WTC11 (cell line): ENCODE results near the gene LCNL1. TPM values are rescaled to one million over a fixed set of nuclear protein-coding genes. Genes with fewer than 3 reads are reported as not detected.

Experiments used
- ATAC-seq: fragments of 200-7000 bp; cut with Tn5 transposase; 2 replicates; pipeline ENCODE4 v1.10.0; 2021; ENCODE audit warnings: mild to moderate bottlenecking, moderate library complexity
- CTCF ChIA-PET: fragments of 300-600 bp; sonication (Branson Sonifier 250); formaldehyde crosslinking; loops from one replicate; lab custom pipeline; 2021; ENCODE audit warnings: antibody characterized with exemption; lab: Charles Lee
- POLR2A ChIA-PET: fragments of 350-600 bp; sonication (Branson Sonifier 250); formaldehyde crosslinking; loops from one replicate; lab custom pipeline; 2021; ENCODE audit warnings: antibody characterized with exemption; lab: Charles Lee
- DNase-seq: peaks from one replicate; pipeline ENCODE4 v3.0.0; 2021; ENCODE audit warnings: low spot score
- H3K27ac Mint-ChIP-seq: 2 replicates; pipeline ENCODE4 v1.8.0; 2021; ENCODE audit warnings: mixed read lengths
- H3K27me3 Mint-ChIP-seq: 2 replicates; pipeline ENCODE4 v1.8.0; 2021; ENCODE audit warnings: low read depth, mild to moderate bottlenecking, moderate library complexity, mixed read lengths
- H3K36me3 Mint-ChIP-seq: 2 replicates; pipeline ENCODE4 v1.8.0; 2021; ENCODE audit warnings: mixed read lengths
- H3K4me1 Mint-ChIP-seq: 2 replicates; pipeline ENCODE4 v1.8.0; 2022; ENCODE audit warnings: mixed read lengths
- H3K4me3 Mint-ChIP-seq: 2 replicates; pipeline ENCODE4 v1.8.0; 2021; ENCODE audit warnings: mild to moderate bottlenecking, moderate library complexity, mixed read lengths
- H3K9me3 Mint-ChIP-seq: 2 replicates; pipeline ENCODE4 v1.8.0; 2021; ENCODE audit warnings: mixed read lengths
- CBFB ChIP-seq: sonication (generic); formaldehyde crosslinking; IDR thresholded peaks from 2 replicates; pipeline ENCODE4 v1.8.1; 2022; ENCODE audit warnings: mild to moderate bottlenecking, low read depth, missing genetic modification reagents
- ERG ChIP-seq: fragments of 250-450 bp; sonication (Bioruptor Pico); IDR thresholded peaks from 2 replicates; pipeline ENCODE4 v1.8.0; 2021; ENCODE audit warnings: mild to moderate bottlenecking
- GTF2I ChIP-seq: fragments of 250-450 bp; sonication (Bioruptor Pico); conservative IDR thresholded peaks from 2 replicates; pipeline ENCODE4 v1.4.0; 2021; ENCODE audit warnings: mild to moderate bottlenecking
- JAZF1 ChIP-seq: fragments of 250-450 bp; sonication (Bioruptor Pico); IDR thresholded peaks from 2 replicates; pipeline ENCODE4 v1.9.0; 2021; ENCODE audit warnings: moderate library complexity, mild to moderate bottlenecking, inconsistent platforms
- PRRX2 ChIP-seq: fragments of 250-450 bp; sonication (Bioruptor Pico); IDR thresholded peaks from 2 replicates; pipeline ENCODE4 v1.8.0; 2021; ENCODE audit warnings: mild to moderate bottlenecking
- USF2 ChIP-seq: sonication (generic); formaldehyde crosslinking; IDR thresholded peaks from 2 replicates; pipeline ENCODE4 v1.8.1; 2023; ENCODE audit warnings: mild to moderate bottlenecking, missing genetic modification reagents, moderate library complexity
- ZBTB21 ChIP-seq: sonication (generic); formaldehyde crosslinking; IDR thresholded peaks from 2 replicates; pipeline ENCODE4 v1.8.1; 2023; ENCODE audit warnings: mild to moderate bottlenecking, missing genetic modification reagents, borderline replicate concordance
- ZMAT4 ChIP-seq: fragments of 250-450 bp; sonication (Bioruptor Pico); IDR thresholded peaks from 2 replicates; pipeline ENCODE4 v1.9.0; 2021; ENCODE audit warnings: mild to moderate bottlenecking
- ZNF232 ChIP-seq: sonication (generic); formaldehyde crosslinking; IDR thresholded peaks from 2 replicates; pipeline ENCODE4 v1.8.0; 2022; ENCODE audit warnings: mild to moderate bottlenecking, missing genetic modification reagents
- ZNF425 ChIP-seq: fragments of 250-450 bp; sonication (Bioruptor Pico); conservative IDR thresholded peaks from 2 replicates; pipeline ENCODE4 v1.9.0; 2021; ENCODE audit warnings: mild to moderate bottlenecking
- total RNA-seq: library from RNA; stranded (reverse); gene quantifications from 3 replicates; pipeline ENCODE4 v1.2.3, GENCODE V29; 2021
- TF ChIP-seq, protein P1 (sequence below): sonication (generic); formaldehyde crosslinking; IDR thresholded peaks from 2 replicates; pipeline ENCODE4 v1.8.1; 2022; ENCODE audit warnings: low read depth, mild to moderate bottlenecking, moderate library complexity, missing genetic modification reagents, borderline replicate concordance
- TF ChIP-seq, protein P2 (sequence below): sonication (generic); formaldehyde crosslinking; conservative IDR thresholded peaks from 2 replicates; pipeline ENCODE4 v1.8.1; 2022; ENCODE audit warnings: mild to moderate bottlenecking, missing genetic modification reagents

Gene LCNL1
- total RNA-seq, 1 experiment from 2014 or later, result 0.50 TPM

DNA sequence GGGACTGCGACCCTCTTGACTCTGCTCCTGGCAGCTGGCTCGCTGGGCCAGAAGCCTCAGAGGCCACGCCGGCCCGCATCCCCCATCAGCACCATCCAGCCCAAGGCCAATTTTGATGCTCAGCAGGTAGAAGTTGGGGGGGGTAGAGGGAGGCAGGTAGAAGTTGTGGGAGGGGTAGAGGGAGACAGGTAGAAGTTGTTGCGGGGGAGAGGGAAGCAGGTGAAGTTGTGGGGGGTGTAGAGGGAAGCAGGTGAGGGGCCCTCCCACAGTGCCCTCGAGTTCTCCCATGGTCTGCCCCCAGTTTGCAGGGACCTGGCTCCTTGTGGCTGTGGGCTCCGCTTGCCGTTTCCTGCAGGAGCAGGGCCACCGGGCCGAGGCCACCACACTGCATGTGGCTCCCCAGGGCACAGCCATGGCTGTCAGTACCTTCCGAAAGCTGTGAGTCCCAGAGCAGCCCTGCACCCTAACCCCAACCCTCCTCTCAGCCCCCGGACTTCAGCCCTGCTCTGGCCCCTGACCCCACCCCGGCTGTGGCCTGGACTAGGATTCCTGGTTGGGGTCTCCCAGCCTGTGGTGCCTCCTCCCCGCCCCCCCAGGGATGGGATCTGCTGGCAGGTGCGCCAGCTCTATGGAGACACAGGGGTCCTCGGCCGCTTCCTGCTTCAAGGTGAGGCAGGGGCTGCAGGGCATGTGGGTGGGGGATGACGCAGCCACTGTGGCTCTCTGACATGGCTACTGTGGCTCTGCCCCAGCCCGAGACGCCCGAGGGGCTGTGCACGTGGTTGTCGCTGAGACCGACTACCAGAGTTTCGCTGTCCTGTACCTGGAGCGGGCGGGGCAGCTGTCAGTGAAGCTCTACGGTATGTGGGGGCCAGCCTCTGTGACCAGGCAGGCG lies 37.2 kb upstream of the LCNL1 start (continued):
- no peak for TF ChIP-seq ZMAT4 (CRISPR knock-in tag)
- TF ChIP-seq, protein P1, sequence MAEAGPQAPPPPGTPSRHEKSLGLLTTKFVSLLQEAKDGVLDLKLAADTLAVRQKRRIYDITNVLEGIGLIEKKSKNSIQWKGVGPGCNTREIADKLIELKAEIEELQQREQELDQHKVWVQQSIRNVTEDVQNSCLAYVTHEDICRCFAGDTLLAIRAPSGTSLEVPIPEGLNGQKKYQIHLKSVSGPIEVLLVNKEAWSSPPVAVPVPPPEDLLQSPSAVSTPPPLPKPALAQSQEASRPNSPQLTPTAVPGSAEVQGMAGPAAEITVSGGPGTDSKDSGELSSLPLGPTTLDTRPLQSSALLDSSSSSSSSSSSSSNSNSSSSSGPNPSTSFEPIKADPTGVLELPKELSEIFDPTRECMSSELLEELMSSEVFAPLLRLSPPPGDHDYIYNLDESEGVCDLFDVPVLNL (CRISPR knock-in tag), result no peak
- TF ChIP-seq ZBTB21, result no peak
- TF ChIP-seq, protein P2, sequence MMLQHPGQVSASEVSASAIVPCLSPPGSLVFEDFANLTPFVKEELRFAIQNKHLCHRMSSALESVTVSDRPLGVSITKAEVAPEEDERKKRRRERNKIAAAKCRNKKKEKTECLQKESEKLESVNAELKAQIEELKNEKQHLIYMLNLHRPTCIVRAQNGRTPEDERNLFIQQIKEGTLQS, result no peak
- no peak for TF ChIP-seq ZNF425 (CRISPR knock-in tag)
- TF ChIP-seq GTF2I (CRISPR knock-in tag), result no peak
- no peak for TF ChIP-seq JAZF1
- TF ChIP-seq PRRX2 (CRISPR knock-in tag), result no peak
- TF ChIP-seq ERG (CRISPR knock-in tag), result no peak
- no peak for TF ChIP-seq CBFB (CRISPR knock-in tag)

DNA sequence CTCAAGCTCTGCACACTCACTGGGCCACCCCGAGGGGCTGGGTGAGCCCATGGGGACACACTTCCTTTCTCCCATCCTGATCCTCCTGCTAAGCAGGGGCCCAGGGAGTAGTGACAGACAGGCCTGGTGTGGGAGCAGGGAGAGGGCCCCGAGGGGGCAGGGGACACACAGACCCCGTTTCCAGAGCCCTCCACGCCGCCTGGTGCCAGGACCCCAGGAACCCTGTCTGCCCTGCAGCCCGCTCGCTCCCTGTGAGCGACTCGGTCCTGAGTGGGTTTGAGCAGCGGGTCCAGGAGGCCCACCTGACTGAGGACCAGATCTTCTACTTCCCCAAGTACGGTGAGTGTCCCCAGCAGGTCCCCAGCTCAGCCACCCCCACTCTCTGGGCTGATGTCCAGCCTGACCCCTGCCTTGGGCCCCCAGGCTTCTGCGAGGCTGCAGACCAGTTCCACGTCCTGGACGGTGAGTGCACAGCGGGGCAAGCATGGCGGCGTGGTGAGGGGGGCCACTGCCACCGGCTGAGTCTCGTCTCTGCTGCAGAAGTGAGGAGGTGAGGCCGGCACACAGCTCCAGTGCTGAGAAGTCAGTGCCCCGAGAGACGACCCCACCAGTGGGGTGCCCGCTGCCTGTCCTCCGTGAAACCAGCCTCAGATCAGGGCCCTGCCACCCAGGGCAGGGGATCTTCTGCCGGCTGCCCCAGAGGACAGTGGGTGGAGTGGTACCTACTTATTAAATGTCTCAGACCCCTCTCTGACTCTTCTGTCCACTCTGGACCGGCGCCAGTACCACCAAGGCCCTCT lies 36.4 kb upstream of the LCNL1 start:
- CTCF ChIA-PET, result interaction anchor here (1.5 to 8.7 kb wide), 8 partner anchors 29 to 118 kb away, joined by 3 to 151 read pairs (median 25); partner anchors contain the start of genes ABCA2, AJM1, PAXX and PTGDS
- Mint-ChIP-seq H3K27me3 (no peaks in the 10 kb centered on the region), H3K9me3 (no peaks in the 10 kb centered on the region), H3K36me3 (peaks cover 4% of the 10 kb centered on the region; the same call in 1 of the 2 replicates)
- ATAC-seq (no peak), DNase-seq (no peak)
- no peak for TF ChIP-seq JAZF1
- no peak for TF ChIP-seq ZNF232 (CRISPR knock-in tag)
- TF ChIP-seq USF2 (CRISPR knock-in tag), result no peak
- TF ChIP-seq, all 79 proteins: peak for 0
- Mint-ChIP-seq H3K4me3 (no peak overlapping the region), H3K4me1 (peaks cover 10% of the 10 kb centered on the region), H3K27ac (no peak overlapping the region)
- POLR2A ChIA-PET, result interaction anchor here (1.0 kb wide), 1 partner anchor 146 kb away, joined by 5 read pairs; no protein-coding TSS in a partner anchor
